GM18870 (cell line): Measurements from ENCODE around the gene STAC2.

ENCODE experiments used
- ATAC-seq: cut with Tn5 transposase; IDR thresholded peaks from one replicate; pipeline ENCODE4 v1.9.1; 2021; ENCODE audit warnings: moderate library complexity; ENCODE audit not compliant: unreplicated experiment

STAC2 gene

DNA sequence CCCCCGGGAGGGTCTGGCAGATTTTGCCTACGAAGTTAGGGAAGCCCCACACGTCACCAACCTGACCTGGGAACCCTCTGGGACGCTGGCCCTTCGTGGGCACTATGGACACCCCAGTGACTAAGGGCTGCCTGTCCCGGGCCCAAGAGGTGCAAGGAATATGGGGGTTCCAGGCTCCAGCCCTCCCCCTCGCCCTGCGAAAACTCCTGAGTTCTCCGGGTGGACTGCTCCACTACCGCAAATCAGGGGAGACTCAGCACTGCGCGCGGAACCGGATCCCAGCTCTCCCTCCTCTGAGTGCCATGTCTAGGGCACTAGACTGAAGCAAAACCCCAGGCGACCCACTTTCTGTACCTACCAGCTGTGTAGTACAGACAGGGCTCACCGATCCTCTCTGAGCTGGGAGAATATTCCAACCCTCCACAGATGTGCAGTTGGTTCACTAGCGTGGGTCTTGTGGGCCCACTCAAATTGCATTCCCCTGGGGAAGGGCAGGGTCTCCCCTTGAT lies 59.9 kb downstream of the STAC2 start, which contains the start of gene ARL5C:
Gene ARL5C (minus strand): TSS at position 321 of the 509 bp plus-strand sequence. CDS start 401 bp downstream, outside the sequence.
- ATAC-seq, result no peak

DNA sequence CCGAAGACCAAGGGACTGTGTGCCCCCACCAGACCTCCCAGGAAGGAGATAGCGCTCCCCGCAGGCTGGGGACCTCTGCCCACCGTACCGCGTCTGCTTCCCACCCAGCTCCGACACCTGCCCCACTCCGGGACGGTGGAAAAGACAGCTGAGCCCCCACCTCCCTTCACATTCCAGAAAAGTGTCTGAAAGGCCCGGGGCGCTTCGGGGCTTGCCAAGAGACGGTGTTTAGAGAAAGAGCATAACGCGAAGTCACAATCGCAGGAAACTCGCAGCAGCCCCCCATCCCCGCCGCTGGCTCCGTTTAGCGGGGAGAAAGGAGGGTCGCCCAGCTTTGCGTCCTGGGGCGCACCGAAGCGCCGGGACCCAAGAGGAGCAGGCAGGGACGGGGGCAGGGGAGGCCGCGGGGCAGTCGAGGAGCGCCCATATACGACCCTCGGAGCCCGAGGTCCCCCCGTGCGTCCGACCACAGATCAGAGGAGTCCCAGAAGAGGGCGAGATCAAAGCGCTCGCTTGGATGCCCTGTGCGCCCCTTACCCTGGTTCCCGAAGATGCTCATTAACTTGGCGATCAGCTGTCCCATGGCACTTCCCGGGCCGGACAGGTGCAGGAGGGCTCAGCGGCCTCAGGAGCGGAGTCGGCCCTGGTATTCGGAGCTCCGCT lies 60.4 kb downstream of the STAC2 start:
- ATAC-seq, result no peak

DNA sequence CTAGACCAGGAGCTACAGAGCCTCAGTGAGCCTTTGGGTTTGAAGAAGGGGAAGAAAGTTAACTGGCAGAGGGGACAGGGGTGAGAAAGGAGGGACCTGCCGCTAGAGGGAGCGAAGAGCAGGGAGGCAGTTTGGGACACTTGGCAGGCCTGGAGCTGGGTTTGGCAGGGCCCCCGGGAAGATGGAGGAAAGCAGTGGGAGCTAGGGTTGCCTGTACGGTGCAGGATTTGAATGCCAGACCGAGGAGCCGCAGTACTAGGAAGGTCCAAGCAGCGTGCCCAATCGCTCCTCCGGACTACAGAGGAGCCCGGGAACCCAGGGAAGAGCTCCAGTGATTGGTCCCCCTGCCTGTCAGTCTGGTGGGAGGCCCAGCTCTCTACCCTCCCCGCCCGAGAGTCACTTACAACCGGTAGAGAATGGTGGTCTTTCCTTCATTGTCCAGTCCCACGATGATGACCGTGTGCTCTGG lies 61.0 kb downstream of the STAC2 start:
- ATAC-seq, result no peak

DNA sequence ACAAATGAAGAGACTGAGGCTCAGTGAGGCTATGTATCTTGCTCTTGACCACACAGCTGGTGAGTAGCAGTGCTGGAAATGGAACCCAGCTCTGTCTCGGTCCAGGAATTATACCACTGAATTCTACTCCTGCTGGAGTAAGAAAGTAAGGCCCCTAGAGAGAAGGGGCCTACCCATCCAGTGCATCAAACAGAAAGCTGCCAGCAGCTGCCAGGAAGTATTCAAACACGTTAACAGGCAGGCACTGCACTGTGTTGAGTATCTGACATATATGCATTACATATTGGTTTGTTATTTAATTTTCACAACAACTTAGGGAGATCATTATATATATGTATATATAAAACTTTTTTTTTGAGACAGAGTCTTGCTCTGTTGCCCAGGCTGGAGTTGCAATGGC lies 63.8 kb downstream of the STAC2 start:
- ATAC-seq, result no peak
